Upper lobe of right lung (tissue), 1 donor: ENCODE data around the gene ARID1B. TPM values are rescaled to one million over a fixed set of nuclear protein-coding genes. Genes with fewer than 3 reads are reported as not detected.
A peak's percentile ranks its signal among the peaks of the same experiment; 100 is the strongest.

Experiments used
- ATAC-seq: fragments of 200-7000 bp; cut with Tn5 transposase; one replicate; pipeline ENCODE4 v1.9.1; 2020; ENCODE audit warnings: mild to moderate bottlenecking, moderate library complexity
- DNase-seq: peaks from one replicate; pipeline ENCODE4 v3.0.0-alpha.2; 2020
- H3K27ac ChIP-seq: fragments of 200-600 bp; one replicate; pipeline ENCODE4 v1.8.0; 2022
- H3K27me3 ChIP-seq: fragments of 200-600 bp; one replicate; pipeline ENCODE4 v1.8.0; 2022; ENCODE audit warnings: mild to moderate bottlenecking
- H3K36me3 ChIP-seq: fragments of 200-600 bp; one replicate; pipeline ENCODE4 v1.8.0; 2022
- H3K4me1 ChIP-seq: fragments of 200-600 bp; one replicate; pipeline ENCODE4 v1.8.0; 2022
- H3K4me3 ChIP-seq: fragments of 200-600 bp; one replicate; pipeline ENCODE4 v1.8.0; 2022; ENCODE audit warnings: mild to moderate bottlenecking
- H3K9me3 ChIP-seq: fragments of 200-600 bp; one replicate; pipeline ENCODE4 v1.8.0; 2022
- CTCF ChIP-seq: fragments of 200-600 bp; IDR thresholded peaks from one replicate; pipeline ENCODE4 v1.8.0; 2022; ENCODE audit warnings: antibody characterized with exemption
- intact Hi-C: fragments of 100-400 bp; cut with DNase I; formaldehyde crosslinking; loops from one replicate; pipeline ENCODE4 v1.11.0; 2022
- total RNA-seq: library from RNA; stranded (reverse); fragmentation: NEBNext Ultra II Directional; extraction: Animal tissue kit (Norgen Biotek cat#: 25700); gene quantifications from one replicate; pipeline ENCODE4 v1.2.1, GENCODE V29; 2021
- donor health status: DM: no; HTN: yes; CAD: no; lungs with severe emphysema.

Gene ARID1B
- total RNA-seq, 1 donor from 2014 or later: 80.4 TPM

- DNase-seq (no peak), ATAC-seq (no peak)
- intact Hi-C loops: no loop called here
- Histone ChIP-seq H3K9me3 (no peaks in the 10 kb centered on the region), H3K4me1 (peaks cover 32% of the 10 kb centered on the region), H3K36me3 (no peaks in the 10 kb centered on the region), H3K27me3 (no peaks in the 10 kb centered on the region), H3K27ac (no peak overlapping the region), H3K4me3 (no peak overlapping the region)
- no peak for TF ChIP-seq CTCF
These were observed 289.8 kb downstream of the ARID1B start for GRCh38 chr6:157066781-157067491.

GRCh38 chr6:157067507-157067906, 290.3 kb downstream of the ARID1B start:
- DNase-seq (no peak), ATAC-seq (no peak)
- no peaks in the 10 kb centered on the region for H3K36me3 ChIP-seq
- peaks cover 32% of the 10 kb centered on the region for H3K4me1 ChIP-seq
- H3K27ac ChIP-seq: no peak overlapping the region
- no peaks in the 10 kb centered on the region for H3K9me3 ChIP-seq
- no peaks in the 10 kb centered on the region for H3K27me3 ChIP-seq
- TF ChIP-seq CTCF: no peak
- H3K4me3 ChIP-seq: no peak overlapping the region
- intact Hi-C loops: no loop called here

- peaks cover 32% of the 10 kb centered on the region for H3K4me1 ChIP-seq
- no peak overlapping the region for H3K4me3 ChIP-seq
- DNase-seq: no peak
- no peaks in the 10 kb centered on the region for H3K9me3 ChIP-seq
- TF ChIP-seq CTCF: no peak
- no peaks in the 10 kb centered on the region for H3K36me3 ChIP-seq
- ATAC-seq: no peak
- no peak overlapping the region for H3K27ac ChIP-seq
- intact Hi-C loops: no loop called here
- H3K27me3 ChIP-seq: no peaks in the 10 kb centered on the region
These were observed 291.6 kb downstream of the ARID1B start for GRCh38 chr6:157068691-157069324.

- no peaks in the 10 kb centered on the region for H3K27me3 ChIP-seq
- peaks cover 32% of the 10 kb centered on the region for H3K4me1 ChIP-seq
- no peak for TF ChIP-seq CTCF
- DNase-seq (no peak), ATAC-seq (peak; percentile 36)
- intact Hi-C loops: no loop called here
- no peaks in the 10 kb centered on the region for H3K36me3 ChIP-seq
- H3K27ac ChIP-seq: no peak overlapping the region
- no peak overlapping the region for H3K4me3 ChIP-seq
- no peaks in the 10 kb centered on the region for H3K9me3 ChIP-seq
These were observed 292.4 kb downstream of the ARID1B start for GRCh38 chr6:157069585-157069984.

GRCh38 chr6:157070403-157071107, 293.4 kb downstream of the ARID1B start:
- no peaks in the 10 kb centered on the region for H3K9me3 ChIP-seq
- no peak for ATAC-seq
- H3K36me3 ChIP-seq: no peaks in the 10 kb centered on the region
- H3K27me3 ChIP-seq: no peaks in the 10 kb centered on the region
- no peak overlapping the region for H3K4me3 ChIP-seq
- intact Hi-C loops: no loop called here
- TF ChIP-seq CTCF: no peak
- H3K27ac ChIP-seq: no peak overlapping the region
- peaks cover 32% of the 10 kb centered on the region for H3K4me1 ChIP-seq
- no peak for DNase-seq
